Measurements from ENCODE around the gene PPP3R2.

GRCh38 chr9:101562966-101563365, 31.8 kb downstream of the PPP3R2 start:
- TF ChIP-seq CTCF (IDR thresholded peaks at IDR 0.05; ENCODE audit: insufficient read depth, low read length) (no peak), GABPA (IDR thresholded peaks at IDR 0.05; ENCODE audit: low read depth) (no peak), POLR2AphosphoS5 (IDR thresholded peaks at IDR 0.05; ENCODE audit: low read depth) (no peak)
